ACC112 (cell line): Measurements from ENCODE around the gene NTSR1.
"Not testable (repeated sequence)": the region's sequence is repeated elsewhere in the genome, so short reads cannot be mapped to it uniquely, and the experiment has no call there.

Source experiments
- H2AFZ ChIP-seq: fragments of 200-600 bp; sonication (generic); one replicate; pipeline ENCODE4 v1.6.0; 2017; ENCODE audit warnings: antibody characterized with exemption, low read length; ENCODE audit not compliant: unreplicated experiment
- H3K27ac ChIP-seq: fragments of 200-600 bp; sonication (generic); 2 replicates; pipeline ENCODE4 v1.5.1; 2014; ENCODE audit warnings: low read depth, mild to moderate bottlenecking, antibody characterized with exemption, low read length, moderate library complexity
- H3K27me3 ChIP-seq: fragments of 200-600 bp; sonication (generic); 2 replicates; pipeline ENCODE4 v1.6.1; 2014; ENCODE audit warnings: mild to moderate bottlenecking, antibody characterized with exemption, low read length, moderate library complexity, mixed read lengths; ENCODE audit not compliant: insufficient read depth
- H3K36me3 ChIP-seq: fragments of 200-600 bp; sonication (generic); 2 replicates; pipeline ENCODE4 v1.6.1; 2016; ENCODE audit warnings: mild to moderate bottlenecking, antibody characterized with exemption, low read length, moderate library complexity, mixed read lengths; ENCODE audit not compliant: insufficient read depth
- H3K4me1 ChIP-seq: fragments of 200-600 bp; sonication (generic); one replicate; pipeline ENCODE4 v1.6.1; 2016; ENCODE audit warnings: low read length, mixed read lengths; ENCODE audit not compliant: insufficient read depth, unreplicated experiment, control insufficient read depth
- H3K4me3 ChIP-seq: fragments of 200-600 bp; sonication (generic); 2 replicates; pipeline ENCODE4 v1.5.1; 2014; ENCODE audit warnings: mild to moderate bottlenecking, low read depth, low read length
- H3K79me2 ChIP-seq: fragments of 200-600 bp; sonication (generic); one replicate; pipeline ENCODE4 v1.6.0; 2016; ENCODE audit warnings: low read length; ENCODE audit not compliant: control insufficient read depth, unreplicated experiment, insufficient read depth

NTSR1 gene

GRCh38 chr20:62675156-62675876 lies 33.3 kb upstream of the NTSR1 start:
- no peaks in the 10 kb centered on the region for H3K4me1 ChIP-seq
- no peaks in the 10 kb centered on the region for H3K36me3 ChIP-seq
- peaks cover 12% of the 10 kb centered on the region for H3K27me3 ChIP-seq
- no peak overlapping the region for H3K27ac ChIP-seq
- H3K79me2 ChIP-seq: no peaks in the 10 kb centered on the region
- no peak overlapping the region for H2AFZ ChIP-seq
- H3K4me3 ChIP-seq: no peak overlapping the region

- no peaks in the 10 kb centered on the region for H3K79me2 ChIP-seq
- H3K36me3 ChIP-seq: no peaks in the 10 kb centered on the region
- no peak overlapping the region for H3K27ac ChIP-seq
- H3K27me3 ChIP-seq: peaks cover 16% of the 10 kb centered on the region
- H3K4me1 ChIP-seq: no peaks in the 10 kb centered on the region
- no peak overlapping the region for H3K4me3 ChIP-seq
- H2AFZ ChIP-seq: no peak overlapping the region
These were observed 32.8 kb upstream of the NTSR1 start for GRCh38 chr20:62675877-62676260.

DNA sequence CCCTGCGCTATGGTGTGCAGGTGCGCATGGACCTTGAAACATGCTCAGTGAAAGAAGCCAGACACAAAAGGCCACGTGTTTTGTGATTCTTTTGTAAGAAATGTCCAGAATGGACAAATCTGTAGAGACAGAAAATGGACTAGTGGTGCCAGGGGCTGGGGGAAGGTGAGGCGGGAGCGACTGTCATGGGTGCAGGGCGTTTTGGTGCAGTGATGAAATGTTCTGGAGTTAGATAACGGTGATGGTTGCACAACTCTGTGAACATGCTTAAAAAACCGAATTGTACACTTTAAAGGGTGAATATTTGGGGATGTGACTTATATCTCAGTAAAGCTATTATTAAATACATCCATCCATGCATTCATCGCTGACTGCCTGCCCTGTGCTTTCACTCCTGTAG lies 31.7 kb upstream of the NTSR1 start:
- H3K4me1 ChIP-seq: no peaks in the 10 kb centered on the region
- no peak overlapping the region for H3K4me3 ChIP-seq
- peaks cover 24% of the 10 kb centered on the region for H3K27me3 ChIP-seq
- no peak overlapping the region for H3K27ac ChIP-seq
- no peaks in the 10 kb centered on the region for H3K36me3 ChIP-seq
- no peaks in the 10 kb centered on the region for H3K79me2 ChIP-seq
- no peak overlapping the region for H2AFZ ChIP-seq

DNA sequence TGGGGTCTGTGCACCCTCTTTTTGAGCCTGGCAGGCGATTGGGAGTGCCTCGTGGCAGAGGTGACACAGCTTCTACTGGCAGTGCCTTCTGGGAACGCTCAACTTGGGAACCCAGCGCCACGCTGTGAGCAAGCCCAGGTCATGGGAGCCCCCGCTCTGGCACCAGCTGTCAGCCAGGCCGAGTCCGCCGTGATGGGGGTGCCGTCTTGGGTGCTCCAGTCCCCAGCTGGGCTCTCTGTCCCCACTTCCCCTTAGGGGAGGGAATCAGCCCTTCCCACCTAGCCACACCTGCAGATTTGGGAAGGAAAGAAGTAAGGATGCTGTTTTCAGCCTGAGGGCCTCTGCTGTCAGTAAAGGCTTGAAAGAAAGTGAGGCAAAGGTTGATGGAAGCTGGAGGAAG lies 31.0 kb upstream of the NTSR1 start:
- H3K4me1 ChIP-seq: no peaks in the 10 kb centered on the region
- no peaks in the 10 kb centered on the region for H3K36me3 ChIP-seq
- H3K27ac ChIP-seq: no peak overlapping the region
- H3K27me3 ChIP-seq: peaks cover 31% of the 10 kb centered on the region
- H2AFZ ChIP-seq: no peak overlapping the region
- H3K4me3 ChIP-seq: no peak overlapping the region
- no peaks in the 10 kb centered on the region for H3K79me2 ChIP-seq

DNA sequence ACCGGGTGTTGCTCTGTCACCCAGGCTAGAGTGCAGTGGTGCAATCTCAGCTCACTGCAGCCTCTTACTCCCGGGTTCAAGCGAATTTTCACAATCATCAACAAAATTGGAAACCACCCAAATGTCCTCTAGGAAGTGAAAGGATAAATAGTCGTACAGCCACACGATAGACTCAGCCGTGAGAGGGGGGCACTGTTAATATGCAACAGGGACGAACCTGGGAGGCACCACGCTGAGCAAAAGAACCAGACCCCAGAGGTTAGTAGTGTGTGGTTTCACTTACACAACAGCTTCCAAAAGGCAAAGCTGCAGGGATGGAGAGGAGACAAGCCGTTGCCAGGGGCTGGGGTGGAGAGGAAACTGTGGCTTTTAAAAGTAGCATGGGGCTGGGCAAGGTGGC lies 30.1 kb upstream of the NTSR1 start:
- H3K79me2 ChIP-seq: no peaks in the 10 kb centered on the region
- no peaks in the 10 kb centered on the region for H3K4me1 ChIP-seq
- H3K27me3 ChIP-seq: peaks cover 37% of the 10 kb centered on the region
- H3K36me3 ChIP-seq: no peaks in the 10 kb centered on the region
- H3K4me3 ChIP-seq: 0 out of 2 replicates have a peak overlapping the region, but pooled peaks have one; percentile 4
- no peak overlapping the region for H2AFZ ChIP-seq
- H3K27ac ChIP-seq: no peak overlapping the region

- no peaks in the 10 kb centered on the region for H3K79me2 ChIP-seq
- H3K27ac ChIP-seq: no peak overlapping the region
- no peak overlapping the region for H2AFZ ChIP-seq
- no peak overlapping the region for H3K4me3 ChIP-seq
- H3K4me1 ChIP-seq: no peaks in the 10 kb centered on the region
- H3K36me3 ChIP-seq: no peaks in the 10 kb centered on the region
- peaks cover 46% of the 10 kb centered on the region for H3K27me3 ChIP-seq
These were observed 28.6 kb upstream of the NTSR1 start for GRCh38 chr20:62679978-62680589.

- H3K79me2 ChIP-seq: no peaks in the 10 kb centered on the region
These were observed 25.6 kb upstream of the NTSR1 start for GRCh38 chr20:62682912-62683517.

DNA sequence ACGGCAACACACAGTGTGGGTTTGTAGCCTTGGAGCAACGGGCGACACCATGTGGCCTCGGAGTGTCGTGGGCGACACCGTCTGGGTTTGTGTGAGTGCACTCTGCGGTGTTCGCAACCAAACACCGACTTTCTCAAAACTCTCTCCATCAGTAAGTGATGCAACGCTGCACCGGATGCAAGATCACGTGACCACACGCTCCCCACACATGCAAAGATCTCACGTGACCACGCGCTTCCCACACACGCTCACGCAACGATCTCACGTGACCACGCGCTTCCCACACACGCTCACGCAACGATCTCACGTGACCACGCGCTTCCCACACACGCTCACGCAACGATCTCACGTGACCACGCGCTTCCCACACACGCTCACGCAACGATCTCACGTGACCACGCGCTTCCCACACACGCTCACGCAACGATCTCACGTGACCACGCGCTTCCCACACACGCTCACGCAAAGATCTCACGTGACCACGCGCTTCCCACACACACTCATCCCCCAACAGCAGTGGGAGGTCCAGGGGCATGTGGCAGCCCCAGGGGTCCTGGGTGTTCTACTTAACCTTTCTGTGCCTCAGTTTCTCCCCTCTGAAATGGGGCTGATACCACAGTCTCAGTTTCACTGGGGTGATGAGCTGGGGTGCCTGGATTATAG lies 24.8 kb upstream of the NTSR1 start:
- H2AFZ ChIP-seq, H3K27ac ChIP-seq, H3K4me3 ChIP-seq, H3K36me3 ChIP-seq, H3K79me2 ChIP-seq, H3K4me1 ChIP-seq: not testable (repeated sequence)
- peaks cover 46% of the 10 kb centered on the region for H3K27me3 ChIP-seq

More at GRCh38 chr20:62682912-62683517, 25.6 kb upstream of the NTSR1 start:
- Histone ChIP-seq H3K36me3 (no peaks in the 10 kb centered on the region), H2AFZ (no peak overlapping the region), H3K4me1 (no peaks in the 10 kb centered on the region), H3K27ac (no peak overlapping the region), H3K27me3 (peaks cover 46% of the 10 kb centered on the region), H3K4me3 (no peak overlapping the region)

DNA sequence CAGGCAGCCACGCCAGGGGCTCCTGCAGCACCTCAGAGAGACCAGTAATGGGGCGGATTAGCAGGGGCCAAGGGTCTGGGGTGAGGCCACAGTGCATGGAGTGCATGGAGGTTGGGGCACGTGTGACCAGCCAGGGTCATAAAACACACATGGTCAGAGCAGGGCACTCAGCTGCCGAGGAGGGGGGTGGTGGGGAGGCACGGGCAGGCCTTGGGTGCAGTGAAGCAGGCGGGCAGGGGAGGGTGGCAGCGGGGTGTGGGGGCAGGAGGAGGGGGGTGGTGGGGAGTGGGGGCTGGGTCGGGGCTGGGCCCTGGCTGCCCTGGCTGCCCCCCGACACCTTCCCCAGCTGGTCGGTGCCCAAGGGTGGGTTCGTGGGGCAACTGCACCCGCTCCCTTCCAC lies 23.7 kb upstream of the NTSR1 start:
- Histone ChIP-seq H3K4me3 (no peak overlapping the region), H3K36me3 (no peaks in the 10 kb centered on the region), H3K4me1 (no peaks in the 10 kb centered on the region), H2AFZ (no peak overlapping the region), H3K79me2 (no peaks in the 10 kb centered on the region), H3K27me3 (peaks cover 46% of the 10 kb centered on the region), H3K27ac (no peak overlapping the region)

DNA sequence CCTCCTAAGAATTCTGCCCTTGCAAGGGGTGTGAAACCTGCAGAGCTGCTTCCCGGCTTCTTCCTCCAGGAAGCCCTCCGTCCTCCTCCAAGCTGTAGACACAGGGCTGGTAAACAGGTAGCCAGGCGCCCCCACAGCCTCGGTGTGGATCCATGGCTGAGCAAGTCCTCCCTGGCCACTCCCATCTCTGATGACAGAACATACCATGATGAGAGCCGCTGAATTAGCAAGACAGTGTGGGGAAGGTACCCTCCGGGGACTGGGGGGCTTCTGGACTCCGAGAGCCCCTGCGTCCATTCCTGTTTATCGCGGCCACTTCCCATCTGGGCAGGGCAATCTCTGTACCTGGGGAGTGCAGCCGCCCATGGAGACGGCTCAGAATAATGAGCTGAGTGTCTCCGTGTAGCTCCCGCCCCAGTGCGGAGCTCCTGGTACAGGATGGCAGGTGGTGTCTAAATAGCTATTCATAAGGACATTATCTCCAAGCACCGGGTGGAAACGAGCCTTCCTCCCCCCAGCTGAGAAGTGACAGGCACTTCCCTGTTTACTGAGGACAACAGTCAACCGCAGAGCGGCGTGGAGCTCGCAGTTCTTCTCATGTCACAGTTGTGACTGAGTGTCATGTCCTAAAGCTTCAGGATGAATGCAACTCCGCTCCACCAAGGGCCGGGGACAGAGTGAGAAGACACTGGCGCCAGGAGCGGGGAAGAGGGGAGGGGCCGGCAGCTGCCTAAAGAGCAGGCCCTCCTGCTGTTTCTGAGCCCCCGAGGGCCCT lies 22.7 kb upstream of the NTSR1 start:
- H2AFZ ChIP-seq: no peak overlapping the region
- no peak overlapping the region for H3K4me3 ChIP-seq
- H3K27ac ChIP-seq: no peak overlapping the region
- H3K79me2 ChIP-seq: no peaks in the 10 kb centered on the region
- no peaks in the 10 kb centered on the region for H3K36me3 ChIP-seq
- H3K27me3 ChIP-seq: peaks cover 41% of the 10 kb centered on the region
- H3K4me1 ChIP-seq: no peaks in the 10 kb centered on the region
